H1 (cell line): ENCODE results near the gene ECE2. TPM values are rescaled to one million over a fixed set of nuclear protein-coding genes. Genes with fewer than 3 reads are reported as not detected.

Experiments
- EGR1 ChIP-seq: IDR thresholded peaks from 2 replicates; pipeline ENCODE4 v1.6.1; 2011; ENCODE audit warnings: low read depth, low read length, borderline replicate concordance
- MAX ChIP-seq: IDR thresholded peaks from 2 replicates; pipeline ENCODE4 v1.6.1; 2012; ENCODE audit warnings: inconsistent platforms
- polyA plus RNA-seq, 7 experiments: library from polyadenylated mRNA; depleted of rRNA in 3 of 7; stranded (reverse) in 5 of 7; unstranded in 2 of 7; fragments of >200 nt in 5 of 7; fragments of 200-250 nt in 2 of 7; gene quantifications; 1 replicate in 5 of 7; 2 replicates in 1 of 7; 4 replicates in 1 of 7; pipeline versions ENCODE4 v1.2.1 to v1.2.3, GENCODE V29; 2011 to 2013; ENCODE audit warnings: missing spikeins in 2 of 7, mixed read lengths in 2 of 7
- total RNA-seq: library from RNA; stranded (reverse); fragmentation: NEBNext Ultra II Directional; extraction: Animal tissue kit (Norgen Biotek cat#: 25700); gene quantifications from 2 replicates; pipeline ENCODE4 v1.2.1, GENCODE V29; 2021

ECE2 gene
- total and polyA plus RNA-seq, 2 of the 8 experiments (the other 6 are each of a cell fraction or from before 2014, with no cell fraction given), result 0.44 to 0.86 TPM

DNA sequence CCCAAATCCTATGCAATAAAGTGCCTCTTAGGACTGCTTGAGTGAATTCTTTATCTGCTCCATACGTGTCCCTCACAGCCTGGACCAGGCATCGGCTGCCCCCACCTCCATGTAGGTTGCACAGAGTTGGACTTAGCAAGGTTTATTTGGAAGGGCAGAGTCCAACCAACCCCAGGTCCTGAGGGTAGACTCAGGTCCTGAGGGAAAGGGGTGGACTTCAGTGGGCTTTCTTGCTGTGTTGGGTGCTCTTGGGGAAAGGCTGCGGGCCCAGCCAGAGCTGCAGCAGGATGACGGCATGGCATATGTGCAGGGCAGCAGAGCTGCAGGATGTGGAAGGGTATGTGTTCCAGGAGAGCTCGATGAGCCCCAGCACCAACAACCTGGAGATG lies 33.5 kb upstream of the ECE2 start (continued):
- no peak for TF ChIP-seq MAX
- TF ChIP-seq EGR1, result no peak
- TF ChIP-seq, all 59 proteins: peak for 0
